GM18870 (cell line): ENCODE results near the gene TMEM190.
"Not testable (repeated sequence)": the region's sequence is repeated elsewhere in the genome, so short reads cannot be mapped to it uniquely, and the experiment has no call there.

Source experiments
- ATAC-seq: cut with Tn5 transposase; IDR thresholded peaks from one replicate; pipeline ENCODE4 v1.9.1; 2021; ENCODE audit warnings: moderate library complexity; ENCODE audit not compliant: unreplicated experiment

The TMEM190 gene

DNA sequence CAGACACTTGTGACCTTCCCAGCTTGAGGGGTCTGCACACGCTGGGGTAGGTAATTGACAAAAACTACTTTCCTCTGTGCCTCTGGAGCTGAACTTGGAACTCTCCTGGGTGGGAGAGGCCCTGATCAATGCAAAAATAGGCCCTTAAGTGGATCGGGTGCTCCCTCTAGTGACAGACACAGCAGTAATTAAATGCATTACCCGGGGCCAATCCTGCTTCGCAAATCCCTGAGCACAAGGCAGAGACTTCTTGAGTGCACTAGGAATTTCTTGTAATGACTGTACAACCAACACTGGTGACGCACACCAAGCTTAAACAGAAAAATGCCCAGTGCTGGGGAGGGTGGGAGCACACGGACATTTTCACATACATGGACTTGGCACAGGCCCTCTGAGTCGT is 41.6 kb downstream of the TMEM190 start:
- no peak for ATAC-seq

DNA sequence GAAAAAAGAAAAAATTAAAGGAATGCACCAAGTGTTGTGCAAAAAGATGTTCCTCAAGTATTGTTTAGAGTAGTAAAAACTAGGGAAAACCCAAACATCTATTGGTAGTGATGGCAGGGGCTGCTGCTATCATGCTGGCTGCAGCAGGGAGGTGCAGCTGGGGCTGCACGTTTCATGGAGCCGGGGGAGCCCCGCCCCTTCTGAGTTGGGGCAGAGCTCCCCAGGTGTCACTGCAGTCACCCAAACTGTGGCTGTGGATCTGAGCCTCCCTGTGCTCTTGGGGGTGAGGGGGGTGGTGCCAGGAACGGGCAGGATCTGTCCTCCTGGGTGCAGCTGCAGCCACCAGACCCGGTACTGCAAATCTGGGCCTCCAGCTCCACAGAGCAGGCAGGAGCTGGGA is 42.5 kb downstream of the TMEM190 start:
- ATAC-seq, result no peak

DNA sequence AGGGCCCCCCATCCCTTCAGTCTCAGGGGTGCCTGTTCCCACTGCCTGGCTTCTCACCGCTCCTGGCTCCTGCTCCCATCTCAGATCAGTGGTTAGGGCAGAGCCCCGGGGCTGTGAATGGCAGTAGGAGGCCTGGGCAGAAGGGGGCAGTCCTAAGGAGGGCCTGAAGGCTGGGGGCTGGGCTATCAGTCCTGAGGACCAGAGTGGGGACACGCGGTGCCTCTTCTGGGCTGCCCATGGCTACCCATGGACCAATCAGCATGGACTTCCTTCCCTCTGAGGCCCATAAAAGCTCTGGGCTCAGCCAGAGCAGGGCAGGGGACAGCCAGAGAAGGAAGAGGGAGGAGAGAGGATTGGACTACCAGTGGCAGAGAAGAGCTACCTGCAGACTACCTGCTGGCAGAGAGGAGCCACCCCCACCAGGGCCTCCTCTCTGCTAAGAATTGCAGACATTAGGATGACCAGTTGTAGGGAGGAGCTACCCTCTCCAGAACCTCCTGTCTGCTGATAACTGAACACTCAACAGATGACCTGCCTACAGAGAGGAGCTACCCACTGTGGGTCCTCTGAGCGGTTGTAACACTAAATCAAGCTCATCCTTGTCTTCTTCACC is 43.1 kb downstream of the TMEM190 start:
- no peak for ATAC-seq

DNA sequence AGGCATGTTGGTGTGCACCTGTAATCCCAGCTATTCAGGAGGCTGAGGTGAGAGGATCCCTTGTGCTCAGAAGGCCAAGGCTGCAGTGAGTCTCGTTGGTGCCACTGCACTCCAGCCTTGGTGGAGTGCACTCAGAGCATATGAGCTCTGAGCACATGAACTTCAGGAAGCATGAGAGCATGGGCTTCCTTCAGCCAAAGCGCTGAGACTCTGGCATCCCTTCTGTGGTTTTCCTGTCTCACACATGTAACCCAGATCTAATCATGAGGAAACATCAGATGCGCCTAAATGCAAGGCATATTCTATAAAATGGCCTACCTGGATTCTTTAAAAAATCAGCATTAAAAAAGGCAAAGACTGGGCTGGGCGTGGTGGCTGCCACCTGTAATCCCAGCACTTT is 44.7 kb downstream of the TMEM190 start:
- ATAC-seq, result not testable (repeated sequence)

DNA sequence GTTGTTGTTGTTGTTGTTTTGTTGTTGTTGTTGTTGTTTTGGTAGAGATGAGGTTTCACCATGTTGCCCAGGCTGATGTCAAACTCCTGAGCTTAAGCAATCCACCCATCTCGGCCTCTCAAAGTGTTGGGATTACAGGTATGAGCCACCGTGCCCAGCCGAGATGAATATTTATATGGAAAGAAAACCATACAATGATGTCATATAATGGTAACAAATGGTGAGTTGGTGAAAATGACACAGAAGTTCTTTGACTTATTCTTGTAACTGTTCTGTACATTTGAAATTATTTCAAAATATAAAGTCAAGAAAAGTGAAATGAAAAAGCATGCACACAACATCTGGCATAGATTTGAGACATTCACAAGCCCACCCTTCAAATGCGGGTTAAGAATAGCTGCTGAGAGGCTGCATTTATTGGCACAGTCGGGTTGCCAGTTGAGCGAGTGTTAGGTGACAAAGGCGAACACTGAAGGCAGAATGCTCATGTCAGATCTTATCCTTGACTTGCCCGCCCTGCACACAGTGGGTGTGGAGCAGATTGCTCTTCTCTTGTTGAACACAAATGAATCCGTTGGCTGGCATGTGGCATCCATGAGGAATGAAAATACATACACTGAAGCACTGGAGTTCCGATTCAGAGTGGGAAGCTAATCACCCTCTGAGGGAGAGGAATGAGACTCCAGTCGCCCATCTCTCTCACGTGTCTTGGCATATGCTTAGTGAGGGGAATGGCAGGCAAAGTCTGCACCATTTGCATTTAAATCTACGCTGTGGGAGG is 46.8 kb downstream of the TMEM190 start:
- ATAC-seq, result no peak

DNA sequence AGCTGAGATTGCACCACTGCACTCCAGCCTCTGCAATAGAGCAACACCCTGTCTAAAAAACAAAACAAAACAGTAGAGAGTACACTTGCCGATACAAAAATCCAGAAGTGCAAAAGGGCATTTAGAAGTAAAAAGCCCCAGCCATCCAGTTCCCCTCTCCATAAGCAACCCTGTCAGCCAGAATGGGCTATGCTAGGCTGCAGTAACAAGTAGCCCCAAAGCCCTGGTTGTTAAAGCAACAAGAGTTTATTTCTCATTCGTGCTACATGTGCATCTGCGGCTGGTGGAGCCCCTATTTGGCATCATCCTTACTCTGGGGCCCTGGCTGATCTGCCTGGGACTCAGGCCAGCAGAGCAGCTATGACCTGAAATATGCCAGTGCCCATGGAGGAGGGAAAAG is 47.9 kb downstream of the TMEM190 start:
- ATAC-seq, result no peak

DNA sequence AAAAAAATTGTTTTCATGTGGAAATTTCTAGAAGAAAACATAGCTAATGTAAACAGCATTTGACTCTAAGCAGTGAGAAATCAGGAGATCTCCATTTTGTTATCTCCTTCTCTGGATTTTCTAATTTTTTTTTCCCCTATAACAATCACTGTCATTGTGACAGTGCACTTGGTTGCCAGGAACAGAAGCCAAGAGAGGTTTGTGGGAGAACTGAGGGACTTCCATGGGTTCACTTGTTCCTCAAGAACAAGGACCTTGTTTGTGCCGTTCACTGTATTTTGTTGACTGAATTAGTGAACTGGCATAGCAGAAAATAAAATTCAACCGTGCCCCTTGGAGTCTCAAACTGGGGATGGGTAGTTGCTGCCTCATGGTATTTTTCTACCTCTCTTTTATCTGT is 49.4 kb downstream of the TMEM190 start:
- no peak for ATAC-seq
